Stimulated activated CD4-positive, alpha-beta T cell treated with anti-CD3 and anti-CD28 coated beads, Interleukin-12 subunit alpha, Interleukin-12 subunit beta, amount 100 ng/mL, for 48 hours (primary cell): ENCODE data around the gene FCHSD1.
A peak's percentile ranks its signal among the peaks of the same experiment; 100 is the strongest.

Experiments
- DNase-seq, 3 donors: peaks; one replicate each; pipeline ENCODE4 v3.0.0-alpha.2; 2020; ENCODE audit warnings: low read depth in 2 of 3, low spot score in 1 of 3

FCHSD1 gene

DNA sequence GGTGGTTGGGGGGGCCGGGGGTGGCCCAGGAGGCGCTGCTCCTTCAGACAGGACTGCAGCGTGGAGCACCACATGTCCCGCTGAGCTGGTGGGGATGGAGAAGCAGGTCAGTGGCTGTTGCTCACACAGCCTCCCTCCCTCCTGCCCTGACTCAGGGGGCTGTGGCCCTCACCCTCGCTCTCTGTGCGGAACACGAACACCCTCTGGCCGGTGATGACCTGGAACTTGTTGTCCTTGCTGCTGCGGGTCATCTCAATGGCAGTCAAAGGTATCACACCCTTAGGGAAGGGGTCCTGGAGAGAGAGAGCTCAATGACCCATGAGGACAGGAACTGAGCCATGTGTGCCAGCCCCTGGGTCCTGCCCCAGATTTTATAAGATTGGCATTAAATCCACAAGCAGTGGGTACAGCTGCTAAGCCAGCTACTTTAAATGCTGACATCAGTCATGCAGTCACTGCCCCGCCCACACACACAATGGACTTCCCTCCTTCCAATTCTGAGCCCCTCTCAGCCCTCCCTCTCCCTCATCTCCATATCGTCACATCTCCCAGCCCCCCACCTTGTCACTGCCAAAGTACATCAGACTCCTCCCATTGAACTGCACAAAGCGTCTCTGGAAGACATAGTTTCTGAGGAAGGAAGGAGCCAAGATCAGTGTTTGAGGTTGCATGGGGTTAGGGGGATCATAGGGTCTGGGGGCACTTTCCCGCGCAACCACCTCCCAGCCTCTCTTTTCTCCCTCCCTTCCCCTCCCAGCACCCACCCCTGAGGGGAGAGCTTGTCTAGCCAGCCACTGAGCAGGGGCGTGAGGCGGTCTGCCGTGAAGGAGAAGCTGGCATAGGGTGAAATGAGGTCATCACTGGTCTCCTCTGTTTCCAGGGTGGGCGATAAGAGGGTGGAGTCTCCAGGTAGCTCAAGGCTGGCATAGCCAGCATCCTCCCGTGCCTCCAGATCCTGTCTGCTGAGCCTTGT, 21.9 kb upstream of the FCHSD1 start:
- DNase-seq: no peak

DNA sequence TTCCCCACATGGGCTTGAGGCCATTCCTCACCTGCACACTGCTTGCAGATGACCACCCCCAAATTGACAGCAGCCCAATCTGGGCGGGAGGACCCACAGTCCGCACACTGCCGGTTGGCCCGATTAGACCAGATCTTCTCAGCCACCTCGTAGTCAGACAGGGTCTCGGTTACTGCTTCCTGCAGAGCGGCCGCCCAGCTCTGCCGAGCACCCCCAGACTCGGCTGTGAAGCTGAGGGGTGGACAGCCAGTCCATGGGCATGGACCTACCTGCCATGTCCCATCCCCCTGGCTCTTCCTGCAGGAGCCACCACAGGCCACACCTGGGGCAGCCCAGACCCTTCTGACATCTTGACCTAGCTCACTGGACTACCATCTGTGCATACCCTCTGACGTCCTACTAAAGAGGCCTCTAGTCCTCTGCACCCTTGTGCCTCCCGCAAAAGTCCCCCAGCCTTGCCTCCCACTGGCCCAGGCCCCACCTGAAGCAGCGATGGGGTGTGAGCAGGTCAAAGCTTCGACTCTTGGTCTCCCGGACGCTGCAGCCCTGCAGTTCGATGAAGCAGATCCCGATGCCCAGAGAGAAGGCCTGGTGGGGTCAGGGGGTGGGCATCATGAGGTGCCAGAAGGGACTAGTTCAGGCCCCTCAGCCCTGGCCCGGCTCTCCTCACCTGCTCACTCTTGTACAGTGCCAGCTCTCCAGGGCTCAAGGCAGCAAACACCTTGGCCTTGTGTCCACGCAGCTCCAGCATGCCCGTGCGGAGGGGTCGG, 21.0 kb upstream of the FCHSD1 start:
- no peak for DNase-seq

GRCh38 chr5:141669520-141669919, 18.3 kb upstream of the FCHSD1 start:
- DNase-seq: no peak

- no peak for DNase-seq
These were observed 17.5 kb upstream of the FCHSD1 start for GRCh38 chr5:141668601-141669265.

- DNase-seq: no peak
These were observed 15.1 kb upstream of the FCHSD1 start for GRCh38 chr5:141665995-141666940.

GRCh38 chr5:141664733-141665461, 13.7 kb upstream of the FCHSD1 start:
- peak; percentile 59 to 80 (median 66) for DNase-seq

- no peak for DNase-seq
These were observed 12.3 kb upstream of the FCHSD1 start for GRCh38 chr5:141663506-141663905.

GRCh38 chr5:141662028-141662427, 10.8 kb upstream of the FCHSD1 start:
- no peak for DNase-seq

DNA sequence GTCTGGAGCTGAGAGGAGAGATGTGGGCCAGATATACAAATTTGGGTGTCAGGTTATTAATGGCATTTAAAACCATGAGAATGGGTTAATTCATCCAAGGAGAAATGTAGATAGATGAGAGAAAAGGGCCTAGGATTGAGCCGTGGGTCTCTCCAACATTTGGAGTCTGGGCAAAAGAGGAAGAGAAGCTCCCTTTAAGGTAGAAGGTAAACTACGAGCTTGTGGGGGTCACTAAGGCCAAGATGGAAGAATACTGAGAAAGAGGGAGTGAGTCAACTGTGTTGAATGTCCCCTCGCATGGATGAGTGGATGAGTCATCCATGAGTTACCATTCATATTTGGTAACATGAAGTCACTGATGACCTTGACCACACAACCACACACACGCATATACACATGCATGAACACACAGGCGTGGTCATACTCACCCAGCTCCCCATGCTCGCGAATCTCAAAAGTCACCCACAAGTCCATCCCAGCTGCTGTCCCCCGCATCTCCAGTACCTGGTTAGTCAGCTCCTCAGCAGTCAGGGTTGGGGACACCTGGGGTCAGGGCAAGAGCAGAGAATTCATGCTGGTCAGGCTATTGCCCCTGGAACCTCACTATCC, 6.8 kb upstream of the FCHSD1 start:
- no peak for DNase-seq

DNA sequence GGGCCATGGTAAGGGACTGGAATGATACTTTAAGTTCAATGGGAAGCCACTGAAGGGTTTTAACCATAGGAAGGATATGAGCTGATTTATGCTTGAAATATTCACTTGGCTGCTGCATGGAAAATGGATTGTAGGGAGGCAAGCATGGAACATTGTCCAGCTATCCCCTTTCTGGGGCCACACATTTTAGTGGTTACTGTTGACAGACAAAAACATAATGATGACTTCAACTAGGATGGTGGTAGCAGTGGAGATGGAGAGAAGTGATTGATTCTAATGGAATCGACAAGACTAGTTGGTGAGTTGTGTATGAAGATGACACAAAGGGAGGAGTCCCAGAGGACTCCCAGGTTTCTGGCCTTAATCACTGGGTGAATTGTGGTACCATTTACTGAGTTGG, 6.2 kb upstream of the FCHSD1 start:
- no peak for DNase-seq

DNA sequence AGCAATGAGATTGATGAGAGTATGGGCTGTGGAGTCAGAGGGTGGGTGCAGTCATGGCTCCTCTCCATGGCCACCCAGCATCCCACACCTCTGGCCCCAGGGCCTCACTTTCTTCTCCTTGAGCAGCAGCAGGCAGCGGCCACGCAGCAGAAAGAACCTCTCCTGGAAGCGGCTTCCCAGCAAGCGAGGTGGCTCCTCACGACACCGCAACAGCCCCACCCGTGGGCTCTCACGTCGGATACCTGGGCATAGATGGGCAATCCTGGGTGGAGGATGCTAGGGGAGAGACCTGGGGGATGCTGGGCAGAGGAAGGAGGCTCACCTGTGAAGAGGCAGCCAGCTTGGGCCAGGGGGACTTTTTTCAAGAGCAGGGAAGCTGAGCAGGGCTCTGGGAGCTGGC, 5.2 kb upstream of the FCHSD1 start:
- no peak for DNase-seq

DNA sequence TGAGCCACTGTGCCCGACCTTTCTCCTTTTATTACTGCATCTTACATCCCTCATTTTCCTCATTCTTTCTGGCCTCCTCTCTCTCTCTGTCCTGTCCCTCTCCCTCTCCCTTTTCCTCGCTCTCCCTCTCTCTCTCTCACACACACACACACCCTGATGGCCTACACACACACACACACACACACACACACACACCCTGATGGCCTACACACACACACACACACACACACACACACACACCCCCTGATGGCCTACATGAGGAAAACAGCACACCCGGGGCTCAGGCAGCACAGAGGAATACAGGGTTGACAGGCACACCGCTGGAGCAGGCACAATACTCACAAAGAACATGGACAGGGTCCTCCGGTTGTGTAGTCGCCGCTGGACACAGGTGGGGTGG, 3.8 kb upstream of the FCHSD1 start:
- DNase-seq: no peak

- DNase-seq: no peak
These were observed 3.1 kb upstream of the FCHSD1 start for GRCh38 chr5:141654298-141654697.

GRCh38 chr5:141651728-141652105, 499 bp upstream of the FCHSD1 start:
- DNase-seq: no peak

- DNase-seq: no peak
These were observed 1.2 kb downstream of the FCHSD1 start for GRCh38 chr5:141649972-141650371.

GRCh38 chr5:141649056-141649688, 2.0 kb downstream of the FCHSD1 start:
- DNase-seq: no peak

- no peak for DNase-seq
These were observed 3.4 kb downstream of the FCHSD1 start for GRCh38 chr5:141647851-141648250.

DNA sequence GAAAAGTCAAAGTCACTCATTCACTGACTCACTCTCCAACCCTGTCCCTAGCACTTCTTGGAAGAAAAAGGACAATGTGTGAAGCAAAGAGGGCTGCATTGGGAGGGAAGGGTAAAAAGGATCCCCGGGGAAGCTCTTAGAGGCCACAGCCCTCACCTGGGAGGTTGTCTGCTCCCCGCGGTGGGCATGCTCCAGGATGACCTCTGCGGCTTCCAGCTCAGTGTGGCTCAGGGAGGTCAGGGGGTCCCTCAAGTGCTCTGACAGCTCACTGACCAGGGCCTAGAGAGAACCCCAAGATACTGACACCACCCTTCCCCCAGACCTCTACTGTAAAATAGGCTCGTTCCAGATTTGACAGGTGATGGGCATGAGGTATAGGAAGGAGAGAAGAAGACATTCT, 4.0 kb downstream of the FCHSD1 start:
- no peak for DNase-seq

DNA sequence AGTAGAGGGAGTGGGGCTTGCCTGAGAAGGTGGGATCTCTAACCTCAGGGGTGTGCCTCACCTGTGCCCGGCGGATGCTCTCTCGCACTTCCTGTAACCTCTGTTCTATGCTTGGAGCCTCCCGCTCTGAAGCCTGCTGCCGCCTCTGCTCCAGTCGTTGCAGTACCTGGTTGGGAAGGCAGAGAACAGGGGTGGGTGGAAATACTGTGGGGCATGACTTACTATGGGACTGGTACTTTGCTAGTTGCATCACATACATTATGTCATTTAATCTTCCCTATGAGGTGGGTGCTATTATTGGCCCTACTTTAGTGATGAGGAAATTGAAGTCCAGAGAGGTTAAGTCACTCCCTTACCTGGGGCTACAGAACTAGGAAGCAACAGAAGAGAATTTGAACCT, 5.2 kb downstream of the FCHSD1 start:
- DNase-seq: no peak
